NOMO-1 treated with dmso at 0.1 percent for 144 hours (cell line): ENCODE results near the gene TENT4A.

Source experiments
- DNase-seq: peaks from one replicate; lab custom pipeline; 2025; ENCODE audit not compliant: unreplicated experiment; lab: John Stamatoyannopoulos, UW

The TENT4A gene

DNA sequence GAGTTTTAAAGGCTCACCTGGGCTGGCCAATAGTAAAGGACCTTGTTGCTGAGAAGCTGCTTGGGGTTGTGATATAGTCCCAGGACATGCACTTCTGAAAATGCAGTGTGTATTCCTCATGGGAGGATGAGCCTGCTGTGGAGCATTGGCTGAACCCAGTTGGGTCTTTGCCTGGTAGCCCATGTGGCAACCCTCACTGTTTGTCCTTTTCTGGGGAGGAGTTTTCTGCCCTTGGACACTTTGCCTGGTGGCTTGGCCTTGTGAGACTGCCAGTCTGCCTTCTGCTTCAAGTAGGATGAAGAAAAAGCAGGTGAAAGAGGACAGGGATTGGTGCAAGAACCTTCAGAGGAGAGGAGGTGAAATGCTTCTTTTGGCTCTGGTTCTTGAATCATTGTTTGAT is 4.0 kb downstream of the TENT4A start:
- no peak for DNase-seq

DNA sequence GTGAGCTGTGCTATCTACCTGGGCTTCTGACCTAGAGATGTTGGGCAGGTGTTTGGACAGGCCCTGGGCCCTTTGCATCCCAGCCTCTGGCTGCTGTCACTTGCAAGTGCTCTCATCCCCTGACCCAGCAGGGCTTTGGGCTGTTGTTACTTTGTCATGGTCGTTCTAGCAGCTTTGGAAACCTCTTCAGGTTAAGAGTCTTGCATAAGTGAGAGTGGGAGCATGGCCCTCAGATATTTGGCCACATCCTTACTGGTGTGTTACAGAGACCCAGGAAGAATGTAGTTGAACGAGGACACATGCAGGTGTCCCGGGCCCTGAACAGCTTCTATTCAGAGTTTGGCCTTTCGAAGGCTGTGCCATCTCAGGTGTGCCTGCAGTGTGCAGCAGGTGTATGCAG is 4.5 kb downstream of the TENT4A start:
- no peak for DNase-seq

DNA sequence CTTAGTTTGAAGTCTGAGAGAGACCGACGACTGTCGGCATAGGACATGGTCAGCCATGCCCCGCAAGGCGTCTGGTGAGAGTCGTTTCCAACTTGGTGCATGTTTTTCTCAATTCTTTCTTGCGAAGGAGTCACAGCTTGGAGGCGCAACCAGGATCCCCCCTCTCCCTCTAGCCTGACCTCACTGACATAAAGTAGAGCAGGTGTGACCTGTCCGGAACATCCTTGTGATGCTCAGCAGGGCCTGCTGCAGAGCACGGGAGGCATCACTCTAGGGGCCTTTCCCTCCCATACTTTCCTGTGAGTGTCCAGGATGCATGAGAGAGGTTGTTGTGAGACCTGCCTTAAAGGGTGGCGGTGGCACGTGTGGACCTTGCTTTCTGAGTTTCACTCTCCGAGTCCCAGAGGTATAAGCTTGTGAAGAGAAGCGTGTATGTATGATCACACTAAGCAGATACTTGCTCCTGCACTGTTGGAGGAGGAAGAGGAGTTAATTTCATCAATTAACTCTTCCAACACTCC is 5.0 kb downstream of the TENT4A start:
- no peak for DNase-seq

DNA sequence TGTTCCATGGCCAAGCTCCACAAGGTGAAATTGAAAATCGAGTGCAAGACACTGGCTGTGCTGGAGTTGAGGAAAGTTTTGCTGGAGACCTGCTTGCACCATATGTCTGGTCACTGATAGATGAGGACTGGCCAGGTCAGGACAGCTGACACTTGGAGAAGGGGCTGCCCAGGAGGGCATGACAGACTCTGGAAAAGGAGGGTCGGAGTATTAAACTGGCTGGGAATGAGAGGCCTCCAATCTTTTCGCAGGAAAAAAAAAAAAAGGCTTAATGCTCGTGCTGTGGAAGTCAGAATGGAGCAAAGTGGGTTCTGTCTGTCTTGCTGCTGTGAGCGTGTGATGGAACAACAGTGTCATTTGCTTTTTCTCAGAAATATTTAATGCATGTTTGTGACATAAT is 5.5 kb downstream of the TENT4A start:
- no peak for DNase-seq

DNA sequence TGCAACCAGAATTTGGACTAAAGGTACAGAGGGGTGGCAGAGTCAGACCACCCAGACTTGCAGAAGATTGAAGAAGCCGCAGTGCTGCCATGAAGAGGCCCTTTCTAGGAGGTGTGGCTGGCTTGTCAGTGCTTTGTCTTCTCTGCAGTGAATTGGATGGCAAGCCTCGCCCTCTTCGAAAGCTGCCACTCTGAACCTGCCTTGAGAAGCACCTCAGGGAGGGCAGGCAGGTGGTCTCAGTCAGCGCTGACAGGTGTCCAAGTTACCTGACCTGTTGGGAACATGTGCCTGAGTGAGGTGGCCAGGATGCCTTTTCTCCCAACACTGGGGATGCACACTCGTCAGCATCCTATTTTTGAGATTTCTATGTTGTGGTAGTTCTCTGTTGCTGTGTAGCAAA is 6.2 kb downstream of the TENT4A start:
- DNase-seq = no peak

DNA sequence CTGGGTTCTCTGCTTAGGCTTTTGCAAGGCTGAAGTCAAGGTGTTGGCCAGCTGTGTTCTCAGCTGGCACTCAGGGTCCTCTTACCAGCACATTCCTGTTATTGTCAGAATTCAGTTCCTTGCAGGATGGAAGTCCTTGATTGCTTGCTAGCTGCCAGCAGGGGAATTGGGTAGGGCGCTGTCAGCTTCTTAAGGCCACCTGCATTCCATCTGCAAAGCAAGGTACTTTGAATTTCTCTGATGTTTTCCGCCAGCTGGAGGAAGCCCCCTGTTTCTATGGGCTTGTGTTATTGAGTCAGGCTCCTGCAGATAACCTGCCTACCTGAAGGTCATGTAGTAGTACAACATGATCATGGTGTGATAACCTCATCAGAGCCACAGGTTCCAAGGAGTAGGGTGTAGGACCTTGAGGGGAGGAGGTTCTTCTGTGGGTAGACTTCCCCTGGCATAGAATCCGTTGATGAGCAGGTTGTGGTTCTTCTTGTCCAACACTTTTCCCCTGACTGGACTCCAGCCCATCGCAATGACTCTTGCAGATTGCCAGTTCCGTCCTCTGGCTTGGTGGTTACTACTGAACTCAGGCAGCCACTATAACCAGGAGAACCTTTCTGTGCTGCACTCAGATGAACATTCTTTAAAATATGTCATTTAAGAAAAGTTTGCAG is 6.8 kb downstream of the TENT4A start:
- DNase-seq = no peak

DNA sequence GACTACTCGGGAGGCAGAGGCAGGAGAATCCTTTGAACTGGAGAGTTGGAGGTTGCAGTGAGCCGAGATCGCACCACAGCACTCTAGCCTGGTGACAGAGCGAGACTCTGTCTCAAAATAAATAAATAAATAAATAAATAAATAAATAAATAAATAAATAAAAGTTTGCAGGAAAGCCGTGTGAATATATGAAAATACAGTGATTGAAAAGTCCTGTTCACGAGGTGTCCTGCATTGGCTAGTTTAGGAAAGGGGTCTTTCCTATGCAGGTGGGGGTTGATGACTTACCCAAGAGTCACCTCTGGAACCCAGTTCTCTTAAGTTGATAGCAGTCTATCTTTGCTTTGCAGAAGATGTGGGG is 7.3 kb downstream of the TENT4A start:
- no peak for DNase-seq

DNA sequence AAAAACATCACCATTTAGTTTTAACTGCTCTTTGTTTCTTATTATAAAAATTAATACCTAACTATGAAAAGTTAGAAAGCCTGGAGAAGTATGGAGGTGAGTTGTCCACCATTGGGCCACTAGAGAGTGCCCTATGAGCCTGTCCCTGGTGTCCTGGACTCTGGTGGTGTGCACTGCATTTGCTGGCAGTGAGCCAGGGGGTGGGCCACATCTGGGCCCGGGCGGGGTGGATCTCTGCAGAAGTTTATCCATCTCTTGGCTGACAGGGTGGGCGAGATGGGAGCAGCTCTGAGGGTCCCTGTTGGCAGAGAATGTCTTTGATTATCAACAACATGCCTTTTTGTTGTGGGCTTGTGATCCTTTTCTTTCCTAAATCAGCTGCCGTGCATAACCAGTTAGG is 8.2 kb downstream of the TENT4A start:
- DNase-seq = no peak

DNA sequence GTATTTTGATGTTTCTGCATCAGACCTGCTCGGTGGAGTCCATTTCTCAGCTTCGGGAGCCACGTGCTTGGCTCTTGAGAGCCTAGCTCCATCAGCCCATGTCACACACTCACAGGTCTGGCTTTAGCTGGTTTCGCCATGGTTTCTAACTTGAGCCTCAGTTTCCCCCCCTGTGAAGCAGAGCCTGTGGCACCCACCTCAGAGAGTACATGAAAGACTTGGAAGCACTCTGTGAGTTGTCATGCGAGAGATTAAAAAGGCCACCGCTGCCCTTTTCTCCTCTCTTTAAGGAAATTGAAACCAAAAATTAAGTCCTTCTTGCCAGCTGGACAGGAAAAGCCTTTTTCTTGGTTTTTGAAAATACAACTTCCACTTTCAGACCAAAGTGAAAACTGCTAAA is 8.8 kb downstream of the TENT4A start:
- no peak for DNase-seq

DNA sequence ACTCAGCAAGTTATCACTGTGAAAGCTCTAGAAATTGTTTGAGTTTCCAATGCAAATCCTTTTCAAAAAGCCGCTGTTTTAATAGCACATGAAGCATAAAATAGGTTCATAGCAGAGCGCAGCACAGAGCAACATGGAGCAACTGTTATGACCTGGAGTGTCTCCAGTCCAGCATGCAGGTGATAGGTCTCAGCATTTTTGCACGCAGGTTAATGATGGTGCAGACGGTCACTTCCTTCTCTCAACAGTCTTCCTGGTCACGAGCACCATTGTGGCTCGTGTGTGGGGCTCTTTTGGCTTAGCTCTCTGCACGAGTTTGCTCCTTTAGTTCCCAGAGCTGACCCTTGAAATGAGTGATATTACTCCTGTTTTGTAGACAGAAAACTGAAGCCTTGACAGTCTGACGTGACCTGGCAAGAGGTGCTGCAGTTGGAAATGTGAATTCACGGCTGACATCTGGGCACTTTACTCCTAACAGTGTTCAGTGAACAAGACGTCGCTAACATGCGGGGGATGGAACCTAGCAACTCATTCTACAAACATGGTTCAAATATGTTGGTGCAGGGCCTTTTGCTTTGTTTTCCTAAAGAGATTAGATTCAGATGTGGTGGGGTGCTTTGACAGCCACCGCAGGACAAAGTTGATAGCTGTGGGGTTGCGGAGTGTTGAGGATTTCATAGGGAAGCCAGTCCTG is 10.0 kb downstream of the TENT4A start:
- no peak for DNase-seq

DNA sequence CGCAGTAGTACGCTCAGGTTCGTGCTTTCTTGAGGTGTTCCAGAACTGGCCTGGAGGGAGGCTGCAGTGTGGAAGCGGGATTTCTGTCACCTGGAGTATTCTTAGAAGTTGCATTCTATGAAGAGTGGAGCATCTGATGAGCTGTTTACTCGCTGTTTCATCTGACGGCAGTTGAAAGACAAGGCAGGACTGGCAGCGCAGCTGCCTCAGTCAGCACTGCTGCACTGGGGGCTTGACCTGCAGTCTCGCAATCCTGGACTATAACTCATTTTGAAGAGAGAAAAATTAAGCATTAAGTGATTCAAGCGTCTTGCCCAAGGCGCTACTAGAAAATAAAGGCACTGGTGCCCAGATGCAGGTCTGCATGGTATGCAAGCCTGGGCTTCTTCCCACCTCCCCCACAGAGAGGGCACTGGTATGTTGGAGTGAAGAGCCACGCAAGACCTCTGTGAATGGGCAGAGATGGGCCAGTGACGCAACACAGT is 10.6 kb downstream of the TENT4A start:
- no peak for DNase-seq

DNA sequence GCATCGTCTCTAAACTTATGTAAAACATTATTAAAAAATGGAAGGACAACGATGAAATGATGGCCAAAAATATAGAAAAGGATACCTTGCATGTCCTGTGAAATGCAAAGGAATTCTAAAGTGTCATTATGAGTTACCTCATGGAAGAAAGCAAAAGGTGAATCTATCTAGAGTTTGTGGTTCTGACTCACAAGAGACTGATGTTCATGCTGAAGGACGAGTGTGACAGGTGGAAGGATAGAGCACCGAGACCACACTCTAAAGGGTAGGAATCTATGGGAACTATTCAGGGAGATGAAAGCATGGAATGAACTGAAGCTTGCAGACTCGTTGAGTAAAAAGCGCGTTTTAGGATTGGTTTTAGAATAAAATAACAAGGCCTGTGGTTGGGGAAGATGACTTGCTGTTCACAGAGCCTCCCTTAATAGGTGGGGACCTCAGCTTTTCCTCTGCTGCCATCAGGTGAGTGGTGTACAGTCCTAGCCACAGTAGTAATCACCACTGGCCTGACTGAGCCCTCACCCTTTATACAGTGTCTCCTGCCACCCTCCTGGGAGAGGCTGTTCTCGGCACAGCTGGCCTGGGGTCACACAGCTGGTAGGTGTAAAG is 11.2 kb downstream of the TENT4A start:
- no peak for DNase-seq

DNA sequence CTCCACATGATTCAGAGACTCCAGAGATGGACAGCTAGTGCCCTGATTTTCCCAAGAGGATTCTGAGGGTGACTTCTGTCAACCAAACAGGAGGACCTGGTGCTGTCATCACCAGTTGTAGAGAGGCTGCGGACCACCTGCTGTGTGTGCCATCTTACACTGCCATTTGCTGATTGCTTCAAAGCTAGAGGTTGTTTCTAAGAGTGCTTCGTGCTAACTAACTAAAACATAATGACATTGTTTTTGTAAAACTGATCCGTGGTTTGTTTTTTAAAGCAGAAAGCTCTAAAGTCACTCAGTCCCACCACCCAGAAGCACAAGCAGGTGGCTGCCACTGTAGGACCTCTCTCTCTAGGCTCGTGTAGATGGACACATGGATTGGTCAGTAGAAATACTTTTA is 12.2 kb downstream of the TENT4A start:
- no peak for DNase-seq

DNA sequence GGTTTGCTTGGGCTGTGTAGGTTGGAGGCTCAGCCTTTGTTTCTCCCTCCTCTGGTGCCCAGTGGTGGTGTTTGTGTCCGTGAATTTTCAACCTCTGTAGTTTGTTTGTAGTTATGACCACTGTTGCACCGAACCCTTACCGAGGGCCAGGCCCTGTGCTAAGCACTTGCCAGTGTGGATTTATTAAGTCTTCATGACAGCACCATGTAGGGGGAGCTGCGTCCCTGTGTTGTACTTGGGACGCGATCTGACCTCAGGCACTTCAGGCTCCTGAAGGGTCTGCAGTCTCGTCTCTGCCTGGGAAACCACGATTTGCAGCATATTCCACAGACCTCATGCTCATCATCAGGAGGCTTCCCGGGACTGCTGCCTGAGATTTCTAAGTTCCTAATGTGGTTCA is 12.8 kb downstream of the TENT4A start:
- no peak for DNase-seq

DNA sequence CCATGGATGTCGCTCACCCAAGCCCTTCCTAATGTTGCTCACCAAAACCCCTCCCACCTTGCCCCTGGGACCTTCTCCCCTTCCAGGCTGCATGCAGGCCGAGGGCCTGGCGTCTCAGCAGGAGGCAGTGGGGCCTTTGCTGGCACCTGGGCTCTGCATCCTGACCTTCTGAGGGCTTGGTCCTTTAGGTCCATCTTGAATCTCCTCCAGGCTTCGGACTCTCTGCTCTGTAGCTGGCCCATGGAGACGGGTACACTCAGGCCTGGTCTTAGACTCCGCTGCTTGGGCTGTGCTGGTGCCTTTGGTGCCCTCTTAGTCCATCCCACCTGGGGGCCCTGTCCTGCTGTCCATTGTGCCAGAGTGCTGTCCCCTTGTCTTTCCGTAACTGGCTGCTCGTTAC is 14.0 kb downstream of the TENT4A start:
- DNase-seq = no peak

DNA sequence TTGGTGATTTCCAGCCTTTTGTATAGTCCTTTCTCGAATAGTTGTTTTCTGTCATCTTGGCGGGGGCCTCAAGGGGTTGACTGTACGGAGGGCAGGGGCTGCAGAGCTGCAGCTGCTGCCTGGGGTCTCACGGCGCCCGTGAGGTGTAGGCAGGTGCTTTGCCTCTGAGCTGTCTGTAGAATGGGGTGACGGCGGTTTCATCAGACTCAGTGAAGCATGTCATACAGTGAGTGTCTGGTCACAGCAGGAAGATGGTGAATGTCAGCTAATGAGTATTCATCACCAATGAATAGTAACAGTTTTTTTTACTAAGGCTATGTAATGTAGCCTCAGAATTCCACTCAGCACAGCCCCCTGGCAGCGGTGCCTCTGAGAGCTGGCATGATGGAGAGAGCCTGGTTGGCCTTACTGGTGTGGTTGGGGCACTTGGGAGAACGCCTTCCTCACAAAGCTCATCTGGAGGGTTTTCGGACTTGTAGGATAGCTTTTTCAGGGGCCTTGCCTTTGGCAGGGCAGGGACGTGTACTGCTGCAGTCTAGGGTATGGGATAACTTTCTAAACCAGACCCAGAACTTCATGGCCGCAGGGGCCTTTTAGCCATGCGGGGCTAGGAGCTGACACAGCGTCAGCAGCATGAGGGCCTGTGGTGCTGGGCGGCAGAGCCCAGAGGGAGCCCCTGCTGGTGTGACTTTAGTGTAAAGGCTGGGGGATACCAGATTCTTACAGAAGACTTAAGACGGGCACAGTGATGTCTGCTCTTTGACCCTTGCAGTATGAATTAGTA is 15.0 kb downstream of the TENT4A start:
- no peak for DNase-seq

DNA sequence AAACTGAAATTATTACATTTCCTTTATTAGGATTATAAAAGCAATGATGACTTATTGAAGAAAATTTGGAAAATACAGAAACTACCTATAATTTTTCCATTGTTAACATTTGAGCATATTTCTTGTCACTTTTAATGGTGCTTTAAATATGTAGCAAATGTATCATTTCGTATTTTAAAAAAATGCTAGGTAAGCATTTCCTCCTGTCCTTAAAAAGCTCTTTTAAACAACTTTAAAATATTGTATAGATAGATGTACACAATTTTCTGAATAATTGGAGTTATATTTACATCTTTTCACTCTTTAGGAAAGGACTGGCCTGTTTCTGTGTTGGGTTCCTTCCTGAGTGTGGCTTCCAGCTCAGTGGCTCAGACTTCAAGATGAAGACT is 15.6 kb downstream of the TENT4A start:
- no peak for DNase-seq

DNA sequence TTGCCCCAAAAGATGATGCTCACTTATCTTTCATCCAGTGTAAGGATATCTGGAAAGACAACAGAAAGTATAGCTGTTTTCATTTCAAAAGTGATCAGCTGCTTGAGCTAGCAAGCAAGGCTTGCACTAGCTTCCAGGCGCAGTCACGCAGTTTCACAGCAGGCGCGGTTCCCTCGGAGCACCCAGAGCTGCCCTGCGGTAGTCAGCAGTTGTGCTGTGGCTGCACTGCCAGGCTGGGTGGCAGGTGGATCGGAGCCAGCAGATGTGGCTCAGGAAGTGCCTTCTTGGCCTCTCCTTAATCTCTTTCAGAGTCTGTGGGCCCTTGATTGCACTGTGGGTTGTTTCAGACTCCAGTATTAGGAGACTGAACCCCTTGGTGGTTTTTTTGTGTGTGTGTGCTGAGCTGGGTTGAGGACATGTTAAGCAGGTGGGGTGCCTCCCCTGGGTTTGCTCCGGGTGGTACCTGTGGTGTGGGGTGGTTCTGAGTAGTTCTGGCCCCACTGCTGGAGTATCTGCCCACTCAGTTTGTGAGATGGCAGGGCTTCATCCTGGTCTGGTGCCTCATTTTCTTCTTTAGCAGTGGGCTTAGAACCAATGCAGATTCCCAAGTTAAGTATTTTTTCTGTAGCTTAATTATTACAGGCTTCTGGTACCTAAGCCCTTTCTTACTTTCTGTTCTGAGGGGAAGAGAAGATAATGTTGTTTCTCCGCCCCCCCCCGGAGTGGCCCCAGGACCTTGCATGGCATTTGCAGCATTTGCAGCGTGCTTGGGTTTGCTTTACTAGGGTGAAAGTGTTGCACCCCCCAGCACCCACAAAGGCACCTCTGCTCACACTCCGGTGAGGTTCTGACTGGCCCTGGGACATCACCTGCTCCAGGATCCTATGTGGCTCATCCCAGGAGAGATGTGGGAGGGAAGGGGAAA is 16.4 kb downstream of the TENT4A start:
- no peak for DNase-seq

DNA sequence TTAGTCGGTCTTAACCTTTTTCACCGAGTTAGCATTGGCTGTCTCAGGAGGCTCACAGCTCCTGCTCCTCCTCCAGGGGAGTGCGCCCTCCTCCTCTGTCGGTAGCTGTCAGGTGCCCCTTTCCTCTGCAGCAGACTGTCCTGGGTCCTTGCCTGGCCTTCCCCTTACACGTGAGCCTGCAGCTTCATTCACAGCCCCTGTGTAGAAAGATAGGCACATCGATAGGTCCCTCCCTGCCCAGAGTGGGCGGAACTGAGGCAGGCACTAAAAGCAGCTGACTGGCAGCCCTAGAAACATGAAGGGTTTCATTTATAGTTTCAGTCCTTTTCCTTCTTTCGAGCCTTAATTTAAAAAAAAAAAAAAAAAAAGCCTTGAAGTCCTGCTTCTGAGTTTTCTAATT is 17.2 kb downstream of the TENT4A start:
- DNase-seq = no peak

DNA sequence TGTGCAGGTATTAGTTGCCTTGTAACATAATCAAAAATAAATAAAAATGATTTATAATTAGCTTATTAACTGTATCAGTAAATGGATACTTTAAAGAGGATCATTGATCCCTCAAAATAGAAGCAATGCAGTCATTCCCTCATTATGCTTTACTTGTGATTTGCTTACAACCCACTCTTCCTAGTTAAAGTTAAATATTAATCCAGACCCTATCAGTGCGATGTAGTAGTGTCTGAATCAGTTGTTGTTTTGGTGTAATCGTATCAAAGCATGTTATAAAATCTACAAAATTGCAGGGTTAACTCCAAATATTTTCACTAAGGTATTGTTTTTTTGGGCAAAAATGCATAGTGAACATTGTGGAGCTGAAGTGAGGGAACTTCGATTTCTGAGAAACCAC is 17.6 kb downstream of the TENT4A start:
- no peak for DNase-seq
